Measurements from ENCODE around the gene AHCYL1. TPM values are rescaled to one million over a fixed set of nuclear protein-coding genes. Genes with fewer than 3 reads are reported as not detected.

The AHCYL1 gene
- total and polyA plus RNA-seq, 8 donors = 31.0 to 76.3 (median 62.7) TPM

GRCh38 chr1:109979489-109980091 is 5.0 kb upstream of the AHCYL1 start:
- peak; percentile 26 to 46 for DNase-seq
- H3K9me3 ChIP-seq = no peaks in the 10 kb centered on the region
- peaks cover 25 to 44% (median 33%) of the 10 kb centered on the region in 4 donors for H3K4me1 ChIP-seq
- H3K4me3 ChIP-seq = no peak overlapping the region
- H3K36me3 ChIP-seq = no peaks in the 10 kb centered on the region
- intact Hi-C loops (cut with DNase I; ENCODE audit: low total_unique reads) = loop anchor here (5.0 kb wide), 2 partner anchors 52 to 192 kb away; no protein-coding TSS in a partner anchor
- H3K27ac ChIP-seq = peak overlapping the region in 4 of 5 donors; percentile 2 to 75 (median 60)
- no peak for TF ChIP-seq EP300 (IDR thresholded peaks at IDR 0.05)
- peak in 1 of 3 donors; percentile 6 for TF ChIP-seq POLR2AphosphoS5 (IDR thresholded peaks at IDR 0.05)
- TF ChIP-seq CTCF (IDR thresholded peaks at IDR 0.05) = no peak
- TF ChIP-seq POLR2A (IDR thresholded peaks at IDR 0.05) = no peak
- WGBS, 5 donors = 35 to 48% (median 36%) methylated on average over 5 of the region's 5 CpGs
- no peaks in the 10 kb centered on the region for H3K27me3 ChIP-seq

GRCh38 chr1:109980324-109981003 is 4.1 kb upstream of the AHCYL1 start:
- H3K4me3 ChIP-seq = no peak overlapping the region
- H3K4me1 ChIP-seq = peaks cover 26 to 47% (median 34%) of the 10 kb centered on the region in 4 donors
- H3K9me3 ChIP-seq = no peaks in the 10 kb centered on the region
- no peaks in the 10 kb centered on the region for H3K27me3 ChIP-seq
- DNase-seq = peak; percentile 64 to 73
- WGBS, 5 donors = 31 to 52% (median 47%) methylated on average over 6 of the region's 6 CpGs
- H3K27ac ChIP-seq = no peak overlapping the region
- peak in 1 of 3 donors; percentile 22 for TF ChIP-seq POLR2AphosphoS5 (IDR thresholded peaks at IDR 0.05)
- TF ChIP-seq CTCF (IDR thresholded peaks at IDR 0.05) = peak in 5 of 7 experiments; percentile 46 to 91 (median 66)
- TF ChIP-seq EP300 (IDR thresholded peaks at IDR 0.05) = no peak
- no peak for TF ChIP-seq POLR2A (IDR thresholded peaks at IDR 0.05)
- intact Hi-C loops (cut with DNase I; ENCODE audit: low total_unique reads) = loop anchor here (5.0 kb wide), 1 partner anchor 53 kb away; no protein-coding TSS in a partner anchor
- no peaks in the 10 kb centered on the region for H3K36me3 ChIP-seq

- no peak for DNase-seq
- intact Hi-C loops (cut with DNase I; ENCODE audit: low total_unique reads) = loop anchor here (5.0 kb wide), 1 partner anchor 54 kb away; no protein-coding TSS in a partner anchor
- Histone ChIP-seq H3K9me3 (no peaks in the 10 kb centered on the region), H3K27me3 (no peaks in the 10 kb centered on the region), H3K4me1 (peaks cover 28 to 52% (median 39%) of the 10 kb centered on the region in 4 donors), H3K36me3 (no peaks in the 10 kb centered on the region), H3K4me3 (no peak overlapping the region), H3K27ac (no peak overlapping the region)
- 51 to 62% (median 52%) methylated on average over 4 of the region's 4 CpGs for WGBS, 5 donors
- TF ChIP-seq POLR2AphosphoS5 (IDR thresholded peaks at IDR 0.05) = no peak
- peak in 1 of 7 experiments; percentile 13 for TF ChIP-seq CTCF (IDR thresholded peaks at IDR 0.05)
- TF ChIP-seq EP300 (IDR thresholded peaks at IDR 0.05) = no peak
- TF ChIP-seq POLR2A (IDR thresholded peaks at IDR 0.05) = no peak
Observed at GRCh38 chr1:109981004-109981335, 3.6 kb upstream of the AHCYL1 start.

GRCh38 chr1:109983380-109984189 is 980 bp upstream of the AHCYL1 start:
- no peak for DNase-seq
- Histone ChIP-seq H3K9me3 (no peaks in the 10 kb centered on the region), H3K36me3 (no peaks in the 10 kb centered on the region), H3K27ac (peak overlapping the region; percentile 14 to 99 (median 95)), H3K4me1 (peaks cover 53 to 75% (median 58%) of the 10 kb centered on the region in 4 donors), H3K27me3 (no peaks in the 10 kb centered on the region), H3K4me3 (no peak overlapping the region)
- no peak for TF ChIP-seq POLR2AphosphoS5 (IDR thresholded peaks at IDR 0.05)
- intact Hi-C loops (cut with DNase I; ENCODE audit: low total_unique reads) = loop anchor here (2.0 to 5.0 kb wide), 2 partner anchors 56 to 207 kb away; no protein-coding TSS in a partner anchor
- 52 to 77% (median 65%) methylated on average over 4 to 5 of the region's 5 CpGs for WGBS, 5 donors

All from stomach (tissue), 9 donors.